TTC549 (cell line): ENCODE measurements around the gene MEIKIN.
"Not testable (repeated sequence)": the region's sequence is repeated elsewhere in the genome, so short reads cannot be mapped to it uniquely, and the experiment has no call there.

Experiments
- FAIRE-seq: peaks from 2 replicates; lab custom pipeline; 2012; peaks lifted over from hg19 to GRCh38; lab: Jason Lieb, UNC

MEIKIN gene

GRCh38 chr5:131902266-131902665 lies 43.2 kb downstream of the MEIKIN start:
- not testable (repeated sequence) for FAIRE-seq

- no peak for FAIRE-seq
Measured at GRCh38 chr5:131899686-131900085, 45.8 kb downstream of the MEIKIN start.

GRCh38 chr5:131883984-131884383 lies 61.5 kb downstream of the MEIKIN start:
- no peak for FAIRE-seq

- FAIRE-seq: no peak
Measured at GRCh38 chr5:131879705-131880104, 65.8 kb downstream of the MEIKIN start.

GRCh38 chr5:131877873-131878272 lies 67.6 kb downstream of the MEIKIN start:
- no peak for FAIRE-seq

- FAIRE-seq: not testable (repeated sequence)
Measured at GRCh38 chr5:131871251-131871650, 74.2 kb downstream of the MEIKIN start.

GRCh38 chr5:131867524-131867923 lies 77.9 kb downstream of the MEIKIN start:
- no peak for FAIRE-seq

GRCh38 chr5:131863700-131864099 lies 81.8 kb downstream of the MEIKIN start:
- FAIRE-seq: no peak

- FAIRE-seq: no peak
Measured at GRCh38 chr5:131857388-131857787, 88.1 kb downstream of the MEIKIN start.

- no peak for FAIRE-seq
Measured at GRCh38 chr5:131855452-131855851, 90.0 kb downstream of the MEIKIN start.

- FAIRE-seq: no peak
Measured at GRCh38 chr5:131854134-131854533, 91.3 kb downstream of the MEIKIN start.

- no peak for FAIRE-seq
Measured at GRCh38 chr5:131848662-131849061, 96.8 kb downstream of the MEIKIN start.

- FAIRE-seq: no peak
Measured at GRCh38 chr5:131846536-131846935, 98.9 kb downstream of the MEIKIN start.

GRCh38 chr5:131845828-131846227 lies 99.6 kb downstream of the MEIKIN start:
- FAIRE-seq: no peak

- not testable (repeated sequence) for FAIRE-seq
Measured at GRCh38 chr5:131842971-131843370, 102.5 kb downstream of the MEIKIN start.

GRCh38 chr5:131832702-131833101 lies 112.8 kb downstream of the MEIKIN start:
- FAIRE-seq: not testable (repeated sequence)

GRCh38 chr5:131825404-131826013 lies 120.0 kb downstream of the MEIKIN start:
- no peak for FAIRE-seq

- FAIRE-seq: no peak
Measured at GRCh38 chr5:131824631-131825030, 120.8 kb downstream of the MEIKIN start.

GRCh38 chr5:131821221-131821620 lies 124.2 kb downstream of the MEIKIN start:
- no peak for FAIRE-seq

- no peak for FAIRE-seq
Measured at GRCh38 chr5:131818001-131818724, 127.3 kb downstream of the MEIKIN start.

GRCh38 chr5:131814990-131815389 lies 130.5 kb downstream of the MEIKIN start:
- FAIRE-seq: no peak

GRCh38 chr5:131812371-131813160 lies 132.9 kb downstream of the MEIKIN start:
- FAIRE-seq: no peak
